ENCODE results near the gene MICOS13.
A peak's percentile ranks its signal among the peaks of the same experiment; 100 is the strongest.
"Not testable (repeated sequence)": the region's sequence is repeated elsewhere in the genome, so short reads cannot be mapped to it uniquely, and the experiment has no call there.

MICOS13 gene

GRCh38 chr19:5680437-5681368 is at the start of gene MICOS13, which contains the start of gene HSD11B1L:
TSS of gene MICOS13 (minus strand) at chr19:5680516. CDS start at chr19:5680486, 30 bp downstream.
TSS of gene HSD11B1L (plus strand) at chr19:5681027. CDS start at chr19:5684833, 3,806 bp downstream.
- DNase-seq (ENCODE audit: low read depth in 2 of 2), result peak; percentile 94 to 97

DNA sequence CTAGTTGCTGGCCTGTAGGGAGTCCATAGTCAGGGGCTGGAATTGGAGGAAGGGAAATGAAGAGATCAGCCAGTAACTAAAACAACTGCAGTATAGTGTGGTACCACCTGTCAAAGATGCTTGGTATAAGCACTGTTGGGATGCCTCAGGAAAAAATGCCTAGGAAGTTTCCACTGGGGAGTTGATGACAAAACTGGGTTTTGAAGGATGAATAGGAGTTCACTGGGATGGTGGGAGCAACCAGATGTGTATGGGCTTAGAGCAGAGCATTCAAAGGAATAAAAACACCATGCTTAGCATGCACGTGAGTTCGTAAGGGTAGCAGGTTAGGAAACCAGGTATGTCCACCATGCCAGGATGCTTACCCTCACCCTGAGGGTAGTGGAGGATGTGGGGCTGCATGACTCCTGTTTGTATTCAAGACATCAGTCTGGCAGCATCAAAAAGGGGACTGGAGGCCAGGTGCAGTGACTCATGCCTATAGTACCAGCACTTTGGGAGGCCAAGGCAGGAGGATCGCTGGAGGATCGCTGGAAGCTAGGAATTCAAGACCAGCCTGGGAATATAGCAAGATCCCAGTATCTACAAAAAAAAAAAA is 47.2 kb upstream of the MICOS13 start:
- no peak for DNase-seq (ENCODE audit: low read depth in 2 of 2)

GRCh38 chr19:5719961-5720790 is 39.9 kb upstream of the MICOS13 start, which contains the start of the genes CATSPERD and LONP1:
TSS of gene CATSPERD (plus strand) at chr19:5720637. CDS start at chr19:5720738, 101 bp downstream.
TSS of gene LONP1 (minus strand) at chr19:5720146. CDS start at chr19:5720132, 14 bp downstream.
- peak; percentile 95 to 97 for DNase-seq (ENCODE audit: low read depth in 2 of 2)

- DNase-seq (ENCODE audit: low read depth in 2 of 2), result no peak
These were observed 39.1 kb upstream of the MICOS13 start for GRCh38 chr19:5719274-5719960.

DNA sequence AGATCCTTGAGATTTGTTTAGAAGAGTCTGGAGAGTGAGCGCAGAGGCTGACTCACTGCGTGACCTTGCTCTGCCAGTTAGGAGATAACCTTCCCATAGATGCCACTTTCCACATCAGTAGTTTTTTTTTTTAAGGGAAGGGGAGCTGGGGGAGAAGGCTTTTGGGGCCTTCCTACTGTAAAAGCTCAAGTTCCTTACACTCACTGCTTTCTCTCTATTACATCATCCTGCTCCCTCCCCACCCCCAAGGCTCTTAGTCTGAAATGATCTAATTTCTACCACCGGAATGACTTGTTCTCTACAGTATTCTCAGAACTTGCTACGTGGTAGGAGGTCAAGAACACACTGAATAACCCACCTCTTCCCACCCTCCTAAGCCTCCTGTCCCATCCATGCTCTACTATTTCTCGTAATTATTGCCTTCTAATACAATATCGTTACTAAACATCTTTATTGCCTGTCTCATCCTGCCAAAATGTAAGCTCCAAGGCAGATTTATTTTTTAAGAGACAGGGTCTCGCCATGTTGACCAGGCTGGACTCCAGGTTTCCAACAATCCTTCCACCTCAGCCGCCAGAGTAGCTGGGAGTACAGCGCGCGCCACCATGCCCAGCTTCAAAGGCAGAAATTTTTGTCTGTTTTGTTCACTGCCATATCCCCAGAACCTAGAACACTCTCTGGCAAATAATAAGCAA is 38.4 kb upstream of the MICOS13 start:
- DNase-seq (ENCODE audit: low read depth in 2 of 2), result peak in 1 of 2 donors; percentile 26

GRCh38 chr19:5718037-5718578 is 37.8 kb upstream of the MICOS13 start:
- DNase-seq (ENCODE audit: low read depth in 2 of 2), result peak in 1 of 2 donors; percentile 34

GRCh38 chr19:5717215-5717935 is 37.1 kb upstream of the MICOS13 start:
- DNase-seq (ENCODE audit: low read depth in 2 of 2), result no peak

DNA sequence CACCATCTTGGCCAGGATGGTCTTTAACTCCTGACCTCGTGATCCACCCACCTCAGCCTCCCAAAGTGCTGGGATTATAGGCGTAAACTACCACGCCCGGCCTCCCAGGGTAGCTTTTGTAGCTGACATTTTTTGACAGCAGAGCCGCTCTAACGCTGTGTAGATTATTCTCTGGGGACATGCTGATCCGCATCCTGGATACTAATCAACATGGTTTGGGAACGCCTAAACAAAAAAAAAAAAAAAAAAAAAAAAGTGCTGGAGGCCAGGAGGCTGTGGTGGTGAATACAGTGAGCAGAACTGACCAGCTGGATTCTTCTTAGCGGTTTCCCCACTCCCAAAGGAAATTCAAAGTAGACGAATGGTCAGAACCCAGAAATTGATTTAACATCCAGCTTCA is 34.5 kb upstream of the MICOS13 start:
- no peak for DNase-seq (ENCODE audit: low read depth in 2 of 2)

DNA sequence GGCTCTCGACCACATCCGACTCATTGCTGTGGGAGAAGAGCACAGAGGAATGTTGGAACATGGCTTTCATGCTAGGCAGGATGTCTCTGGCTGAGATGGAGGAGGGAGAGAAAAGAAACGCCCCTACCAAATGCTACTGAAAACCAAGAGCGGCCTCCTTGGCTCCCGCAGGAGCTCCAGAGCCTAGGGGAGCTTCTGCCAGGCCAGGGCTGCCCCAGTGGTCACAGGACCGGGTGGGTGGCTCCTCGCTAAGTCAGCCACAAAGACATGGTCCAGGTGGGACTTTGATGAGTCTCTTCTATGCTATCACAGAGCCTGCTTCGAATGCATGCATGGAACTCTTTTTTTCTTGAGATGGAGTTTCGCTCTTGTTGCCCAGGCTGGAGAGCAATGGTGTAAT is 32.9 kb upstream of the MICOS13 start:
- DNase-seq (ENCODE audit: low read depth in 2 of 2), result no peak

GRCh38 chr19:5711713-5712161 is 31.4 kb upstream of the MICOS13 start:
- no peak for DNase-seq (ENCODE audit: low read depth in 2 of 2)

DNA sequence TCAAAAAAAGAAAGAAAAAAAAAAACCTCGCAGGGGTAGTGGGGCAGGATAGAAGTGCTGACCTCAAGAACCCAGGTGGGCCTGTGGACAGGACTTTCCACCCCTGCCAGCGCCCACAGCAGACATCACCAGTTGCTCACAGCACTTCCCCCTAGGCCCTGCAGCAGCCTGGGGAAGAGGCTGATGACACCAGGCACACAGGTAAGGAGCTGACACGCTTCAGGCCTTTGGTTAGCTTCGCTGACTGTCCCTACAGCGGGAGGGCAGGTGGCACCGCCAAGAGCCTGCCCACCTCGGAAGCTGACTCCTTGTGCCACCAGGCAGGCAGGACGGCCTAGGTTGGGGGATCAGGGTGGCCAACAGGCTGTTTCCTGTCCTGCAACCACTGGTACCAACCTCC is 30.7 kb upstream of the MICOS13 start:
- DNase-seq (ENCODE audit: low read depth in 2 of 2), result no peak

- DNase-seq (ENCODE audit: low read depth in 2 of 2), result no peak
These were observed 27.6 kb upstream of the MICOS13 start for GRCh38 chr19:5707576-5708575.

DNA sequence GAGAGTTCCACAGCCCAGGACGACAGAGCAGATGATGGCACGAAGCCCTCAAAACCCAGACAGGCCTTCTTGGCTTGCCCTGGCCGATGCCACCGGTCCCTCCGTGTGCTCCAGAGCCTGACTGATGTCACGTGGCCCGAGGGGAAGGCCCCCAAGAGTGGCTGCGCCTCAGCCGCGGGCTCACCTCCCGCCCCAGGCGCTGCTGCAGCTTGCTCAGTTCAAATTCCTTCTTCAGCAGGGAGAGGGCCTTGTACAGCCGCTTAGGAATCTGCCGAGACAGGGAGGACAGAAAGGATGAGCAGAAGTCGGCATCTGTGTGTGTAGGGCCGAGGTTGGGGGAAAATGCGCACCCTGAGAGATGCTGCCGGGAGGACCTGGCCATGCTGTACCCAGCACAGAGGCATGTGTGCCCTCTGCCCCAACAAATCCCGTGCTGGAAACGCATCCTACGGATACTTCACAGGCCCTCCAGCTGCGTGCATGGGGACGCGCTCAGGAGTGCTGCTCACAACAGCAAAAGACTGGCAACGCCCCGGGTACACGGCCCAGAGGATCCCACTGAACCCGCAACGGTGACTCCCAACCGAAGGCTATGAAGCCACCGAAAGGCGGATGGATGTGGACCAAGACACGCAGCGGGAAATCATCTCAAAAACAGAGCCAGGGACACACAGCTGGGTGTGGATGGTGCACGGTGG is 26.7 kb upstream of the MICOS13 start:
- DNase-seq (ENCODE audit: low read depth in 2 of 2), result no peak

- DNase-seq (ENCODE audit: low read depth in 2 of 2), result no peak
These were observed 25.2 kb upstream of the MICOS13 start for GRCh38 chr19:5705552-5705951.

DNA sequence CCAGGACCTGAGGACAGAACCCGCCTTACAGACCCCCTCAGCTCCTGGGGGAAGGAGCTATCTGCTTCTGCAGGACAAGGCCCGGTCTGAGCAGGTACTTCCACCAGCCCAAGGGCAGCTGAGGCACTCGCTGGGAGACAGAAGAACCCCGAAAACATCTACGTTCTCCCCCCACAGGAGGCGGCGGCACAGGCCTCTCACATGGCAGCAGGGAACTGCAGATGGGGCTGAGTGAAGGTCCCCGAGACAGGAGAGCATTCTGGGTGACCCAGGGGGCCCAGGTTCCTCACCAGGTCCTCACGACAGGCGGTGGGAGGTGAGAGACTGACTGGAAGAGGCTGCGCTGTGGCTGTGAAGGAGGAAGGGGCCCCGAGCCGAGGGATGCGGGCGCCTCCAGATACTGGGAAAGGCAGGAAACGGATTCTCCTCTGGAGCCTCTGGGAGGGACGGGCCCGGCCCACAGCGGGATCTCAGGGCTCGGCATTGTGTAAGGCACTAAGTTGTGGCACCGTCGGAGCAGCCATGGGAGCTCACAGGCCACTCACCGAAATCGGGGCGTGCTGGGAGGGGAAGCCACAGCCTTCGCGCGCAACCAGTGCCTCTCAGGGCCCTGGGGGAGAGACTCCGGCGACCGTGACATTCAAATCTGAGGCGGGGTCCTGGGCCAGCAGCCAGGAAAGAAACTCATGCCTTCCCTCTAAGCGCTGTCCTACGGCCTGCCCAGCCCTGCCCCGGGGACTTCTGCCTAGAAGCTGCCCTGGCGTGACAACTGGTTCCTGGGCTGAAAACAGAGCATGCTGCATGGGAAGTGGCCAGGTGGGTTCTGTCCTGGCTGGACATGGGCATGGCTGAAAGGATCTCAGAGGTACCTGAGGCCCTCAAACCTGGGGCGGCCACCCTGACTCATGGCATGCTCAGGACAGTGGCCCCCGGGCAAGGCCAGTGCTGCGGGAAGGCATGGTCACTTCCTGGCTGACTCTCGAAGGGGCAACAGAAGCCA is 23.8 kb upstream of the MICOS13 start:
- no peak for DNase-seq (ENCODE audit: low read depth in 2 of 2)

GRCh38 chr19:5702053-5702410 is 21.7 kb upstream of the MICOS13 start:
- not testable (repeated sequence) for DNase-seq (ENCODE audit: low read depth in 2 of 2)

Data from activated CD8-positive, alpha-beta memory T cell treated with anti-CD3 and anti-CD28 coated beads for 4 hours (primary cell).